Esophagus muscularis mucosa (tissue), 4 donors: ENCODE results near the gene SMCO2. TPM values are rescaled to one million over a fixed set of nuclear protein-coding genes. Genes with fewer than 3 reads are reported as not detected.
A peak's percentile ranks its signal among the peaks of the same experiment; 100 is the strongest.

ENCODE experiments used
- DNase-seq: peaks from one replicate; pipeline ENCODE4 v3.0.0-alpha.2; 2017; ENCODE audit errors: extremely low spot score
- H3K27ac ChIP-seq, 4 donors: fragments of 200-600 bp; sonication (generic); replicated peaks in 1 of 4; 1 replicate in 3 of 4; 2 replicates in 1 of 4; pipeline ENCODE4 v1.5.1; 2016 to 2019; ENCODE audit warnings: mild to moderate bottlenecking in 1 of 4
- H3K27me3 ChIP-seq, 4 donors: fragments of 200-600 bp; sonication (generic); one replicate each; pipeline versions ENCODE4 v1.5.1 to v1.6.0; 2016 to 2019
- H3K36me3 ChIP-seq, 4 donors: fragments of 200-600 bp; sonication (generic); one replicate each; pipeline ENCODE4 v1.5.1; 2016 to 2019
- H3K4me1 ChIP-seq, 4 donors: fragments of 200-600 bp; sonication (generic); one replicate each; pipeline ENCODE4 v1.5.1; 2016 to 2019
- H3K4me3 ChIP-seq, 4 donors: fragments of 200-600 bp; sonication (generic); 1 replicate in 2 of 4; 2 replicates in 2 of 4; pipeline ENCODE4 v1.5.1; 2016 to 2019; ENCODE audit warnings: mild to moderate bottlenecking in 4 of 4, moderate library complexity in 1 of 4
- H3K9me3 ChIP-seq, 4 donors: fragments of 200-600 bp; sonication (generic); 1 replicate in 3 of 4; 2 replicates in 1 of 4; pipeline ENCODE4 v1.5.1; 2016 to 2019
- CTCF ChIP-seq, 3 experiments: fragments of 200-600 bp in 2 of 3; fragments of 450-650 bp in 1 of 3; sonication (generic) in 2 of 3; IDR thresholded peaks; one replicate each; pipeline ENCODE4 v1.5.1; 2017 to 2019; ENCODE audit warnings: antibody characterized with exemption in 3 of 3, mild to moderate bottlenecking in 2 of 3, moderate library complexity in 1 of 3
- EP300 ChIP-seq: sonication (generic); formaldehyde crosslinking; IDR thresholded peaks from one replicate; pipeline ENCODE4 v1.6.1; 2017; ENCODE audit warnings: antibody characterized with exemption
- POLR2A ChIP-seq: fragments of 450-650 bp; IDR thresholded peaks from one replicate; pipeline ENCODE4 v1.6.1; 2017; ENCODE audit warnings: antibody characterized with exemption, moderate library complexity, mild to moderate bottlenecking, low read depth
- POLR2AphosphoS5 ChIP-seq, 2 donors: sonication (generic); formaldehyde crosslinking; IDR thresholded peaks; one replicate each; pipeline ENCODE4 v1.6.1; 2017; ENCODE audit warnings: antibody characterized with exemption in 2 of 2
- WGBS: methylation state at CpG from one replicate; pipeline ENCODE4 v1.1.5; 2018; 5-methylcytosine and 5-hydroxymethylcytosine counted together
- intact Hi-C: fragments of 100-400 bp; cut with DNase I; formaldehyde crosslinking; loops from one replicate; pipeline ENCODE4 v1.15.1; 2023
- total RNA-seq, 4 donors: library from RNA; depleted of rRNA; stranded (reverse); fragments of >200 nt; gene quantifications; one replicate each; pipeline versions ENCODE4 v1.1.0 to v1.2.1, GENCODE V29; 2016

Gene SMCO2
- total RNA-seq, 4 donors from 2014 or later = not detected

GRCh38 chr12:27545665-27546064 is 99.1 kb downstream of the SMCO2 start:
- H3K4me3 ChIP-seq = no peak overlapping the region
- DNase-seq = no peak
- H3K4me1 ChIP-seq = peaks cover 52 to 81% (median 60%) of the 10 kb centered on the region in 4 donors
- no peaks in the 10 kb centered on the region for H3K27me3 ChIP-seq
- H3K27ac ChIP-seq = no peak overlapping the region
- 92% methylated on average over 9 of the region's 9 CpGs for WGBS
- H3K9me3 ChIP-seq = no peaks in the 10 kb centered on the region
- intact Hi-C loops = no loop called here
- H3K36me3 ChIP-seq = no peaks in the 10 kb centered on the region
- no peak for TF ChIP-seq CTCF (IDR thresholded peaks at IDR 0.05)
- no peak for TF ChIP-seq POLR2AphosphoS5 (IDR thresholded peaks at IDR 0.05)
- no peak for TF ChIP-seq EP300
- no peak for TF ChIP-seq POLR2A

DNA sequence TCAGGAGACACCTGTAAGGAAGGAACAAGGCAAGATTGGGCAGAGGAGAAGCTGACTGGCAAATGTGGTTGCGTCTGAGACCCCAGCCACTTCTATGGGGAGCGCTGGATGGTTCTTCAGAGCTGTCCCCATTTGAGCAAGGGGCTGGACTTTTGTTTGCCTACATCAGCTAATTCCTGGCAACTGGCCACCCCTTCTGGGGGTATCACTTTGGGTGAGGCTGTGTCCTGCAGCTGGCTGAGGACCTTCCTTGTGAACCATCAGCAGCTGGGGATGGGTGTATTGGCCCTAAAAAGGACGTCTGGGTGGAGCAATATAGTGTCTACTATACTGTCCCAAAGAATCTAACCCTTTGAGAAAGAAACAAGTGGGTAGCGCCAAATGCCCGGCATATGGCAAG is 101.1 kb downstream of the SMCO2 start:
- DNase-seq = no peak
- H3K27ac ChIP-seq = no peak overlapping the region
- peaks cover 61 to 82% (median 66%) of the 10 kb centered on the region in 4 donors for H3K4me1 ChIP-seq
- no peak for TF ChIP-seq POLR2A
- WGBS = 89% methylated on average over 5 of the region's 5 CpGs
- H3K36me3 ChIP-seq = no peaks in the 10 kb centered on the region
- no peaks in the 10 kb centered on the region for H3K9me3 ChIP-seq
- no peaks in the 10 kb centered on the region for H3K27me3 ChIP-seq
- intact Hi-C loops = no loop called here
- H3K4me3 ChIP-seq = no peak overlapping the region

DNA sequence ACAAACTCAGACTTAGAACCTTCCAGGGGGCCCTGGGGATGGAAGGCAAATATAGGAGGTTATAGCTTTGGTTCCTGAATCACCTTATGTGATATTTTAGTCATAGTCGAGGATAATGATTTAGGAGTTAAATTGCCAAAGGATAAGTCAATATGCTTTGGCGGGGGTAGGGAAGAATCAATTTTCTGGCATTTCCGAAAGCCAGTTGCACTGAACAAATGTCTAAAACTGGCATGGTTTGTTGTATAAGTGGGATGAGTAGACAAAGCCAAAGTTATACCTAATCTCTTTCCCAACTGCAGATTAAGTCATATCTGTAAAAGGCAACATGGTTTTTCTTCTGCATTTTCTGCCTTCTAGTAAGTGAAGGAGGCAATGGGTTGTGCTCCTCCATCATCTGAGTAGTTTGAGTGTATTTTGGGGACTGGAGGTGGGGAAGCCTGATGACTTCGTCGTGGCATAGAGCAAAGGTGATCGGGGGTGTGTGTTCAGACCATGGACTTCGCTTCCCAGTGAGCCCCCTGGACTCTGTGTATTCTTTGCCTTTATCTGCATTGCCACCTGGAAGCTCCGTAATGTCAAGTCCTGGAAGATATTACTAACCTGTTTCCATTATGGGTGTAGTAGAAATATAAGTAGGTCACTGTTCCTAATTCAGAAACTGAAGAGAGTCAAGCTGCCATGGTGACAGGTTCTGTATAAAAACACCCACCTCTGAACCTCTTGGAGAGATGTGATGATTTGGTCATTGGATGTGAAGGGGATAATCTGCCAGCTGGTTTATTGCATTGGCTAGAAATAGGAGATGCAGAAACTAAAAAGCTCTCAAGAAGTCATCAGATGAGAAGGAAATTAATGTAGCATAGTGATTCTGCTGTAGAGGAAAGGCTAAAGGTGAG is 102.0 kb downstream of the SMCO2 start:
- Histone ChIP-seq H3K36me3 (no peaks in the 10 kb centered on the region), H3K4me1 (peaks cover 62 to 82% (median 68%) of the 10 kb centered on the region in 4 donors), H3K9me3 (no peaks in the 10 kb centered on the region), H3K27ac (peak overlapping the region in 3 of 4 donors; percentile 65 to 77 (median 75)), H3K4me3 (no peak overlapping the region), H3K27me3 (no peaks in the 10 kb centered on the region)
- no peak for TF ChIP-seq POLR2A
- no peak for TF ChIP-seq EP300
- no peak for TF ChIP-seq CTCF (IDR thresholded peaks at IDR 0.05)
- TF ChIP-seq POLR2AphosphoS5 (IDR thresholded peaks at IDR 0.05) = no peak
- DNase-seq = no peak
- WGBS = 87% methylated on average over 8 of the region's 8 CpGs
- intact Hi-C loops = no loop called here

GRCh38 chr12:27549236-27549800 is 102.8 kb downstream of the SMCO2 start:
- intact Hi-C loops = no loop called here
- Histone ChIP-seq H3K4me3 (peak overlapping the region in 2 of 4 donors; percentile 19 to 29), H3K4me1 (peaks cover 70 to 90% (median 76%) of the 10 kb centered on the region in 4 donors), H3K36me3 (no peaks in the 10 kb centered on the region), H3K9me3 (no peaks in the 10 kb centered on the region), H3K27ac (peak overlapping the region; percentile 62 to 77 (median 70)), H3K27me3 (no peaks in the 10 kb centered on the region)
- TF ChIP-seq EP300 (no peak), POLR2A (no peak), POLR2AphosphoS5 (IDR thresholded peaks at IDR 0.05) (no peak), CTCF (IDR thresholded peaks at IDR 0.05) (no peak)
- DNase-seq = no peak
- WGBS = 38% methylated on average over 8 of the region's 8 CpGs
